OCI-LY1 (cell line): ENCODE data around the gene DOCK2.
"Not testable (repeated sequence)": the region's sequence is repeated elsewhere in the genome, so short reads cannot be mapped to it uniquely, and the experiment has no call there.

Experiments
- H2AFZ ChIP-seq: fragments of 200-600 bp; sonication (generic), shearing (Covaris generic); 2 replicates; pipeline ENCODE4 v1.6.0; 2014; ENCODE audit warnings: antibody characterized with exemption, mild to moderate bottlenecking, low read length
- H3F3A ChIP-seq: fragments of 200-600 bp; sonication (generic), shearing (Covaris generic); 2 replicates; pipeline ENCODE4 v1.6.0; 2014; ENCODE audit warnings: mild to moderate bottlenecking, antibody characterized with exemption, low read length, moderate library complexity; ENCODE audit not compliant: insufficient read depth
- H3K27ac ChIP-seq: fragments of 200-600 bp; sonication (generic); 2 replicates; pipeline ENCODE4 v1.5.1; 2014; ENCODE audit warnings: low read length, mixed run types, mild to moderate bottlenecking, low read depth; ENCODE audit not compliant: poor library complexity, severe bottlenecking
- H3K27me3 ChIP-seq: fragments of 200-600 bp; sonication (generic); 2 replicates; pipeline ENCODE4 v1.6.0; 2014; ENCODE audit warnings: antibody characterized with exemption, mild to moderate bottlenecking, low read length, moderate library complexity; ENCODE audit not compliant: insufficient read depth
- H3K36me3 ChIP-seq: fragments of 200-600 bp; sonication (generic); 2 replicates; pipeline ENCODE4 v1.6.1; 2014; ENCODE audit warnings: mild to moderate bottlenecking, antibody characterized with exemption, low read length, moderate library complexity, mixed read lengths; ENCODE audit not compliant: insufficient read depth
- H3K4me1 ChIP-seq: fragments of 200-600 bp; sonication (generic); 2 replicates; pipeline ENCODE4 v1.5.1; 2014; ENCODE audit warnings: mild to moderate bottlenecking, low read length, moderate library complexity; ENCODE audit not compliant: insufficient read depth, severe bottlenecking
- H3K4me2 ChIP-seq: fragments of 200-600 bp; sonication (generic), shearing (Covaris generic); 2 replicates; pipeline ENCODE4 v1.6.1; 2014; ENCODE audit warnings: low read length
- H3K4me3 ChIP-seq: fragments of 200-600 bp; sonication (generic); 2 replicates; pipeline ENCODE4 v1.5.1; 2014; ENCODE audit warnings: low read length, low read depth, mild to moderate bottlenecking, mixed read lengths; ENCODE audit not compliant: poor library complexity, severe bottlenecking
- H3K79me2 ChIP-seq: fragments of 200-600 bp; shearing (Covaris generic); 2 replicates; pipeline ENCODE4 v1.6.1; 2016; ENCODE audit warnings: mixed run types, low read length, mixed read lengths; ENCODE audit not compliant: insufficient read depth
- H3K9ac ChIP-seq: fragments of 200-600 bp; sonication (generic), shearing (Covaris generic); 2 replicates; pipeline ENCODE4 v1.6.1; 2014; ENCODE audit warnings: mild to moderate bottlenecking, low read length, mixed read lengths
- H3K9me2 ChIP-seq: fragments of 200-600 bp; sonication (generic), shearing (Covaris generic); 2 replicates; pipeline ENCODE4 v1.6.1; 2014; ENCODE audit warnings: low read depth, mild to moderate bottlenecking, low read length, mixed read lengths
- H3K9me3 ChIP-seq: fragments of 200-600 bp; shearing (Covaris generic); 2 replicates; pipeline ENCODE4 v1.6.1; 2014; ENCODE audit warnings: low read length, mixed read lengths
- H4K20me1 ChIP-seq: fragments of 200-600 bp; sonication (generic), shearing (Covaris generic); 2 replicates; pipeline ENCODE4 v1.6.0; 2016; ENCODE audit warnings: mild to moderate bottlenecking, low read length; ENCODE audit not compliant: insufficient read depth
- CTCF ChIP-seq: fragments of 200-600 bp; sonication (generic), shearing (Covaris generic); IDR thresholded peaks from 2 replicates; pipeline ENCODE4 v1.5.1; 2017; ENCODE audit warnings: mild to moderate bottlenecking, antibody characterized with exemption, low read length, moderate library complexity, mixed read lengths
- EZH2 ChIP-seq: fragments of 200-600 bp; sonication (generic), shearing (Covaris generic); IDR thresholded peaks from 2 replicates; pipeline ENCODE4 v1.8.0; 2017; ENCODE audit warnings: borderline replicate concordance, mixed run types, mild to moderate bottlenecking, antibody characterized with exemption, low read length, moderate library complexity, mixed read lengths

Gene DOCK2

DNA sequence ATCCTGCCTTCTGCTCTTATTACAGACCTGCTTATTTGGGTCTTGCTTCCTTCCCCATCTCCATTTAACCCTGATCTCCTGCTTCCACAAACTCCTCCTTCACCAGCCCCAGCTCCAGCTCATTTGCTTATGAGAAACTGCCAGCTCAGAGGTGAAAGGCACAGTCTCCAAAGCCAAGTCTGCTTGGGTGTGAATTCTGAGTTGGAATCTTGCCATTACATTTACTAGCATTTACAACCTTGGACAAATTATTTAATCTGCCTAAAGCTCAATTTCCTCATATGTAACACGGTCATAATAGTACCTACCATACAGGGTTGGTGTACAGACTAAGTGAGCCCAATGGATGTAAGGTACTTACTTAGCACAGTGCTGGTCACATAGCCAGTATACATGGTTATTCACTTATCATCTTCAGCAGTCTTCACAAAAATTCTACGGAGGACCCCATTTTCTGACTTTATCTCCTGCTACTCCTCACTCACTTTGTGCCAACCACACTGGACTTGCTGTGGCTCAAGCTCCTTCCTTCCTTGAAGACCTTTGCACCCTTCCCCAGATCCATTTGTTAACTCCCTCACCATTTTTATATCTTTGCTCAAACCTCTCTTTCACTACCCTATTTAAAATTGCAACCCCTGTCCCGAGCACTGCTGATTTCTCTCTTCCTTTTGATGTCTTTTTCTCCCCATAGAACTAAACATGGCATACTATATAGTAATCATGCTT lies 86.2 kb downstream of the DOCK2 start:
- Histone ChIP-seq H3K27me3 (no peaks in the 10 kb centered on the region), H3K9me3 (no peaks in the 10 kb centered on the region), H4K20me1 (no peaks in the 10 kb centered on the region), H3K79me2 (0 out of 2 replicates have a peak, but pooled peaks cover 3% of the 10 kb centered on the region), H3K36me3 (peaks cover 90% of the 10 kb centered on the region), H3K9me2 (no peaks in the 10 kb centered on the region), H3F3A (no peaks in the 10 kb centered on the region), H3K4me2 (no peak overlapping the region), H3K4me3 (no peak overlapping the region), H3K9ac (no peak overlapping the region), H3K4me1 (no peaks in the 10 kb centered on the region), H3K27ac (no peak overlapping the region), H2AFZ (no peak overlapping the region)
- TF ChIP-seq EZH2 (no peak), CTCF (no peak)

DNA sequence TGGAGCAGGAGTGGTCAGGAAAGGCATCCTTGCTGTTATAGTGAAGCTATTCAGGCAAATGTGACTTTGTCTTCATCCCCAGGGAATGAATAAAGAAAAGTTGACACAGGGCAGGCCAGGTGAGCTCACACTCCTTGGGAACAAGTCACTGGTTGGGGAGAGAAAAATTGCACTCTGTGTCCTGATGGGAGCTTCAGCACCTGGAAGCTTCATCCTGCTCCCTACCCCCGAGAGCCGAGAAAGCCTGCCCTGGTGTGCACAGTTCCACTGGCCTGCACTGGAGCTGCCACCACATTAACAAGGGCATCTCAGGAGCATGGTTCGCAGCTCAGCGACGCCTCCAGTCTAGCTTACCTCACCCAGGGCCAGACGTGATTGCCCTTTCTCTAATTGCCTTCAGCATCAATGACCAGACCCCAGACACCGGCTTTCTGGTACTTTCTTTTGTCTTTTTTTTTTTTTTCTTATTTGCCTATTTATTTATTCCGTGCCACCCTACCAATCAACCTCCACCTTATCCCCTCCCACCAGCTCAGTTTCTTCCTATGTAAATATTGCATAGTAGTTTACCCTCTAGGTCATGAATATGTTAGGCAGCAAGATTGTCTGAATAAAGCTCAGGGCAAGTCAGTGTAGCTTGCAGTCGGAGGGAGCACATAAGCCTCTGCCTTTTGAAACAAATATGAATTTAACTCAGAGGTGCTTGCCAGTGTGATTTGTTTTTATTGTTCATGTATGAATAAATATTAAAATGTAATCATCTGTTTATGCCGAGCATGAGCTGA lies 87.4 kb downstream of the DOCK2 start:
- Histone ChIP-seq H3K27me3 (no peaks in the 10 kb centered on the region), H3K9ac (no peak overlapping the region), H3K27ac (no peak overlapping the region), H3F3A (no peaks in the 10 kb centered on the region), H3K4me2 (no peak overlapping the region), H3K9me3 (no peaks in the 10 kb centered on the region), H3K9me2 (no peaks in the 10 kb centered on the region), H3K79me2 (0 out of 2 replicates have a peak, but pooled peaks cover 3% of the 10 kb centered on the region), H3K4me3 (no peak overlapping the region), H3K4me1 (no peaks in the 10 kb centered on the region), H3K36me3 (peaks cover 90% of the 10 kb centered on the region), H2AFZ (no peak overlapping the region), H4K20me1 (no peaks in the 10 kb centered on the region)
- TF ChIP-seq CTCF (no peak), EZH2 (no peak)

- not testable (repeated sequence) for H3K4me1 ChIP-seq, H3F3A ChIP-seq, H3K9ac ChIP-seq, H3K4me2 ChIP-seq, H3K4me3 ChIP-seq, H3K9me2 ChIP-seq, H3K9me3 ChIP-seq, H2AFZ ChIP-seq, H3K79me2 ChIP-seq, H4K20me1 ChIP-seq, H3K27ac ChIP-seq, H3K27me3 ChIP-seq
- H3K36me3 ChIP-seq, result peaks cover 86% of the 10 kb centered on the region
Observed at GRCh38 chr5:169725665-169726064, 88.6 kb downstream of the DOCK2 start.
